NCI-H1436 (cell line): ENCODE data around the gene C1orf216.
A peak's percentile ranks its signal among the peaks of the same experiment; 100 is the strongest.
"Not testable (repeated sequence)": the region's sequence is repeated elsewhere in the genome, so short reads cannot be mapped to it uniquely, and the experiment has no call there.

Experiments
- DNase-seq: peaks from one replicate; lab custom pipeline; 2025; lab: John Stamatoyannopoulos, UW

The C1orf216 gene

DNA sequence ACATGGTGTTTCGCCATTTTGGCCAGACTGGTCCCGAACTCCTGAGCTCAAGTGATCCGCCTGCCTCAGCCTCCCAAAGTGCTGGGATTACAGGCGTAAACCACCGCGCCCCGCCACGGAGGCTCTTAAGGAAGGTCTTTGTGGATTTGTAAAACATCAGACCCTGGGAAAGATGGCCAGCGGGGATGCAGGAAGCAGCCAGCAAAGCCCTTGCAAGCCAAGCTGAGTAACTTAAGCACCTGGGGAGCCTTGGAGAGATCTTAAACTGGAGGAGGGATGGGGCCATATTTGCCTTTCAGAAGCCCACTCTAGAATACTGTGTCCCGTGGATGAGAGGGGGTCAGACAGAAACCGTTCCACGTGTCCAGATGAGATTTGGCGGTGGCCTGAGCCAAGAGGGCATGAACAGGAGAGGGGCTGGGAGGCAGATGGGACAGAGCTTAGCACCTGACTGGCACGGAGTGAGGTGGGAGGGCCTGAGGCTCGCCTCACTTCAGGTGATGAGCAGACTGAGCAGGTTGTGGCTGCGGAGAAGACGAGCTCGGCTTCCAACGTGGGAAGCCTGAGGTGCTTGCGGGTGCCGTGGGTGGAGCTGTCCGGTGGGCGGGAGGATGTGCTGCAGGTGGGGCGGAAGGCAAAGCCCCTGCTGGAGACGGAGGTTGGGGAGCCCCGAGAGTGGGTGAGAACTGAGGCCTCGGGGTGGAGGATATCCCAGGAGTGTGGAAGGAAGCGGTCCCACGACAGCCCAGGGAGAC is 11.7 kb downstream of the C1orf216 start:
- DNase-seq: peak; percentile 33

DNA sequence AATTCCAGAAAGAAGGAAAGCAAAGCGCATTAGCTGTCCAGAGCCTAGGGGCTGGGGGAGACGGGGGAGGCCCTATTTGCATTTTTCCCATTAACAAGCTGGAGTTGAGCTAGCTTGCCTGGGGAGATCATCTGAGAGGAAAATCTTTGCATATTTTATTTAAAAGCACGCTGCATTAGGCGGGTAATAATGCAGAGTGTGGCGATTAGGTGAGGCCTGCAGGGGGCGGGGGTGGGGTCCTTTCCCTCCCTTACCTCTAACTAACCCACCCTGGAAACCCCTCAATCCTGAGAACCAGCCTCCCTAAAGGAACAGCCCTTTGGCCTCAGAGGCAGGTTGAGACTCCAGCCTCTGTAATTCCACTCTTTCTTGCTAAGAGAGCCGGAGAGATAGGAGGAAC is 16.2 kb downstream of the C1orf216 start:
- no peak for DNase-seq

GRCh38 chr1:35699152-35699551 is 19.5 kb downstream of the C1orf216 start:
- not testable (repeated sequence) for DNase-seq

DNA sequence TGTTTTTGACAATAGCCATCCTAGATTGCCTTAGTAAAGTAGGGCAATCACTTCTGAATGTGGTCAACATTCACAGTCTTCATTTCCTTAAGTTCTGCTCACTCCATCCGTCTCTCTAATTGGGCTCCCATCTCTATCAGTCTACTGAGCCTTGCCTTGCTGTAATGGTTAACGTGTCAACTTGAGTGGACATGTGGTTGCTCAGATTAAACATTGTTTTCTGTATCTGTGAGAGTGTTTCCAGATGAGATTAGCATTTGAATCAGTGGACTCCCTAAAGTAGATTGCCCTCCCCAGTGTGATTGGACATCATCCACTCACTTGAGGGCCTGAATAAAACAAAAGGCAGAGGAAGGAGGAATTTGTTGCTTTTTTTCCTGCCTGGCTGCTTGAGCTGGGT is 26.4 kb downstream of the C1orf216 start:
- DNase-seq: no peak

- no peak for DNase-seq
Measured at GRCh38 chr1:35691571-35692220, 27.0 kb downstream of the C1orf216 start.

- no peak for DNase-seq
Measured at GRCh38 chr1:35691080-35691479, 27.6 kb downstream of the C1orf216 start.

DNA sequence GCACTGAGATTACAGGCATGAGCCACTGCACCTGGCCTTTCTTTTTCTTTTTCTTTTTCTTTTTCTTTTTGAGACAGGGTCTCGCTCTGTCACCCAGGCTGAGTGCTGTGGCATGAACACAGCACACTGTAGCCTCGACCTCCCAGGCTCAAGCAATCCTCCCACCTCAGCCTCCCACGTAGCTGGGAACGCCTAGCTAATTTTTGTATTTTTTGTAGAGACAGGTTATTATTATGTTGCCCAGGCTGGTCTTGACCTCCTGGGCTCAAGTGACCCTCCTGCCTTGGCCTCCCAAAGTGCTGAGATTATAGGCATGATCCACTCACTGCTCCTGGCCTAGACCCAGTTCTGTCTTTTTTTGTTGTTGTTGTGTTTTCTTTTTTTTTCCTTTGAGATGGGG is 28.6 kb downstream of the C1orf216 start:
- not testable (repeated sequence) for DNase-seq

DNA sequence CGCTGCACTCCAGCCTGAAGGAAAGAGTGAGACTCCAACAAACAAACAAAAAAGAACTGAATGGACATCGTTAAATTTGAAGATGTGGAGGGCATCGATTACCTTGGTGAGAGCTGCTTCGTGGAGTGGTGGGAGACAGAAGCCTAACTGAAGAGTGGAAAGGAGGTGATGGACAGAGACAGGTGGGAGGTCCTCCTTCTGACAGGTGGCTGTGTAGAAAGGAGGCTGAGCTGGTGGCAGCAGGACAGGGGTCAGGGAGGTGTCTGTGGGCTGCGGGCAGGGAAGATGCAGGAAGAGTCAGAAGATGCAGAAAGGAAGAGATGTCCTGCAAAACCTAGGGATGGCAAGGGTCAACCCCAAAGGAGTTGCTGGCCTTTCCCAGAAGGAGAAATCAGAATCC is 30.5 kb downstream of the C1orf216 start:
- DNase-seq: no peak

DNA sequence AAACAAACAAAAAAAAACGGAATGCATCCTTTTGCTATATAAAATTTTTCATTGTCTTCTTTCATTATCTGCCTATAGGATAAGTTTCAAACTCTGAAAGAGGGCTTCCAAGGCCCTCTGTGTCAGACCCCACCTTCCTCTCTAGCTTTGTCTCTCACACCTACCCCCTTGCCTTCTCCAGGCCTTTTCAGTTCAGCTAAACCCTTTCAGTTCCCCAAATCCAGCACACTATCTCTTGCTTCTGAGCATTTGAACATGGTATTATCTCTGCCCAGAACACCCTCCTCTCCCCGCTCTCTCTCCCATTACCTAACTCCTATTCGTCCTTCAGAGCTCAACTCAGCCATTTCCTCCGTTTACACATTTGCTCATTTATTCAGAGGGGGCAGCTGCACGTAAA is 35.7 kb downstream of the C1orf216 start:
- DNase-seq: no peak

DNA sequence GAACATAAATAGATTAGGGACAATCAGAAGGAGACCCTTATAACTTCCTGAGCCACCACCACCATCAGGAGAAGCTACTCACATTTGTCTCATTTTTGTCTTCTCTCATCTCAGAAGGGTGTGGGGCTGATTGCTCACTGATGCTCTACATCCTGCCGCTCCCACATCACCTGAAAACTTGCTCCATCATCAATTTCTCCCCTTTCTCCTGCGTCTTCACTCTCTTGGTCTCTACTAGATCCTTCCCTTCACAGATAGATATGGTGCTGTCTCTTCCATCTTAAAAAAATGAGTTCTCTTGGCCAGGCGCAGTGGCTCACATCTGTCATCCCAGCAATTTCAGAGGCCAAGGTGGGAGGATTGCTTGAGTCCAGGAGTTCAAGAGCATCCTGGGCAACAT is 38.4 kb downstream of the C1orf216 start:
- no peak for DNase-seq

- no peak for DNase-seq
Measured at GRCh38 chr1:35675773-35676172, 42.9 kb downstream of the C1orf216 start.

DNA sequence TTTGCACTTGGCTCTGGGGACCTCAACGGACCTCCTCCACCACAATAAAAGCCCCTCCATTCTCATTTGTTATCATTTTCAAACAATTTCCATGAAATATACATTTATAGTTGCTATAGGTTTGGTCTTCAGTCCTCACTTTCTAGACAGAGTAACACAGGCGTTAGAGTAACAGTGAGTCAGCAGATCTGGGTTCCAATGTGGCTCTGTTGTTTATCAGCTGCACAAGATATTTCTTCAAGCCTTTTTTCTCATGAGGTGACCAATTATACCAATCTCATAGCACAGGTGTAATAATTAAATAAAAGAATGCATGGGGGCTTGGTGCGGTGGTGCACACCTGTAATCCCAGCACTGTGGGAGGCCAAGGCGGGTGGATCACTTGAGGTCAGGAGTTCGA is 44.6 kb downstream of the C1orf216 start:
- DNase-seq: no peak

DNA sequence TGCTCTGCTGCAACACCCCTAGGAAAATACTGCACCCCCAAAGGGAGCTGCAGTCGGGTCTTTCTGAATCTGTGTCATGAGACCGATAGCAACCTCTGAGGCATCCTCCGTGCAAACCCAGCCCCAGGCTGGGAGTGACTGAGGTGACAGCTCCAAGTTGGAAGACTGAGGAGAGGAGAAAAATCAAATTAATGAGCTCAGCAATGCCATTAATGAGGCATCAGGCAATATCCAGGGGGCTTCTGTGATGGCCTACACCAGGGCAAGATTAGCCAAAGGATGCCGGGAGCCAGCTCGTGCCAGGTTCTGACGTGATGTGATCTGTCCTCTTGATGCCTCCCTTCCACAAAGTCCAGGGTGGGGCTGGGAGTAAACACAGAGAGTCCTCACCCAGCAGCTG is 46.6 kb downstream of the C1orf216 start:
- no peak for DNase-seq

- DNase-seq: no peak
Measured at GRCh38 chr1:35668506-35668905, 50.2 kb downstream of the C1orf216 start.

- DNase-seq: no peak
Measured at GRCh38 chr1:35666916-35667315, 51.8 kb downstream of the C1orf216 start.

DNA sequence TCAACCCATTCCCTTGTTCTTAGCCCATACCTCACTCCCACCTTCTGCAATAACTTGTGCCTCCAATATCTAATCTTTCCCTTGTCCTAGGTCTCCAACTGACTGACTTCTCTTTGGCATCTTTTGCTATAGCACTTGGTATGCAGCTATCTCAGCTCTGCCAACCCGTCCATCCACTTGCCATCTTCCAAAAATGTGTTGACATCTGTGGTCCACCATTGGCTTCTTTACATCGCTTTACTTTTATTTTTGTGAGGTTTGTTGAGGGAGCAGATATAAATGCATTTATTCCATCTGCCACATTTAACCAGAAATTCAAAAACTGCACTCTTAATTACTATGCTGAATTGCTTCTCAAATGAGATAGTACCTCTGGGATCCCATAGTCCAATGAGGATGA is 52.5 kb downstream of the C1orf216 start:
- DNase-seq: no peak
